ENCODE results near the gene PPRC1. TPM values are rescaled to one million over a fixed set of nuclear protein-coding genes. Genes with fewer than 3 reads are reported as not detected.

The PPRC1 gene
- total and polyA plus RNA-seq, 3 experiments from 2014 or later, result 20.7 to 106 (median 105) TPM

DNA sequence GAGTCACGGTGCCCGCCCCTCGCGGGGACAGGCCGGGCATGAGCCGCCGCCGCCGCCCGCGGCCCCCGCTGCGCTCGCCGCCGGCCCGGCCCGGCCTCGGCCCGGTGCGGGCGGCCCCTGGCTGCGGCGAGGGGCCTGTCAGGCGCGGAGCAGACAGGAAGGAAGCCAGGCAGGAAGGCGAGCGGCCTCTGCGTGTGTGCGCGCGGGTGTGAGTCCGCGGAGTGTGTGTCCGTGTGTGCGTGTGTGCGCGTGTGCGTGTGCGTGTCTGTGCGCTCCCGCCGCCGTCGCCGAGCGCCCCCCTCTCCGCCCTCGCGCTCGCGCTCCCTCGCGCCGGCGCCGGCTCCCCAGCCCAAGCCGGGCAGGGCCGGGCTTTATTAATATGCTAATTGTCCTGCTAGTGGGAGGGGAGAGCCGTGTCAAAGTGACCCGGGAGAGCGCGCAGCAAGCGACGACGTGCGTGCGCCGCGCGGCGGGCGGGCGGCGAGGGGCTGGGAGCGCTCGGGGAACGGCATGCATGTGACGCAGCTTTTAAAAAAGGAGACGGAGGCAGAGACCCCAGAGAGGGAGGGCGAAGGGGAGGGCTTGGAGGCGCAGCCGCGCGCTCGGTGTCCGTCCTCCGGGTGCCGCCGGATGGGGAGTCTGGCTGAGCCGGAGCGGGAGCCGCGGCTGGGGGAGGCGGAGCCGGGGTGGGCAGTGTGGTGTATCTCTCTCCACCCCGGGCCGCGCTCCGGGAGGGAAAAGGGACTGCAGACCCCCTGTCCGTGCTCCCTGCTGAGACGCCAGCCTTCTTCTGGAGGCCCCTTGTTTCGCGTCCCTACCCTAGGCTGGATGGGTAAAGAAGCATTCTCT, 12.5 kb upstream of the PPRC1 start, which contains the start of gene LDB1:
Gene LDB1 (minus strand): TSS at position 227 of the 849 bp plus-strand sequence. CDS start 258 bp downstream, outside the sequence.
- Mint-ChIP-seq H3K4me1 (peaks cover 49 to 67% (median 66%) of the 10 kb centered on the region in 3 donors), H3K4me3 (peak within 1 kb of the TSS; percentile 89 to 97 (median 94)), H3K36me3 (peaks cover 0 to 8% (median 0%) of the 10 kb centered on the region in 3 donors), H3K27ac (peak within 1 kb of the TSS; percentile 90 to 98 (median 97)), H3K27me3 (no peaks in the 10 kb centered on the region), H3K9me3 (no peaks in the 10 kb centered on the region)
- Histone ChIP-seq H3K36me3 (ENCODE audit: insufficient read depth, low read length) (no peaks in the 10 kb centered on the region), H3K27ac (ENCODE audit: low read depth, low read length) (peak within 1 kb of the TSS; percentile 96), H3K4me3 (ENCODE audit: low read length) (peak within 1 kb of the TSS; percentile 90), H3K9me3 (ENCODE audit: low read length) (no peaks in the 10 kb centered on the region), H3K4me1 (ENCODE audit: insufficient read depth, low read length) (peaks cover 55% of the 10 kb centered on the region), H3K27me3 (ENCODE audit: insufficient read depth, low read length, poor library complexity, severe bottlenecking) (no peaks in the 10 kb centered on the region)
- POLR2A ChIA-PET, result interaction anchor here (0.6 kb wide), 1 partner anchor 275 kb away, joined by 3 read pairs; the partner anchor contains the start of gene NFKB2
- CTCF ChIA-PET, result no interaction called here
- peak; percentile 57 to 84 (median 79) for DNase-seq

DNA sequence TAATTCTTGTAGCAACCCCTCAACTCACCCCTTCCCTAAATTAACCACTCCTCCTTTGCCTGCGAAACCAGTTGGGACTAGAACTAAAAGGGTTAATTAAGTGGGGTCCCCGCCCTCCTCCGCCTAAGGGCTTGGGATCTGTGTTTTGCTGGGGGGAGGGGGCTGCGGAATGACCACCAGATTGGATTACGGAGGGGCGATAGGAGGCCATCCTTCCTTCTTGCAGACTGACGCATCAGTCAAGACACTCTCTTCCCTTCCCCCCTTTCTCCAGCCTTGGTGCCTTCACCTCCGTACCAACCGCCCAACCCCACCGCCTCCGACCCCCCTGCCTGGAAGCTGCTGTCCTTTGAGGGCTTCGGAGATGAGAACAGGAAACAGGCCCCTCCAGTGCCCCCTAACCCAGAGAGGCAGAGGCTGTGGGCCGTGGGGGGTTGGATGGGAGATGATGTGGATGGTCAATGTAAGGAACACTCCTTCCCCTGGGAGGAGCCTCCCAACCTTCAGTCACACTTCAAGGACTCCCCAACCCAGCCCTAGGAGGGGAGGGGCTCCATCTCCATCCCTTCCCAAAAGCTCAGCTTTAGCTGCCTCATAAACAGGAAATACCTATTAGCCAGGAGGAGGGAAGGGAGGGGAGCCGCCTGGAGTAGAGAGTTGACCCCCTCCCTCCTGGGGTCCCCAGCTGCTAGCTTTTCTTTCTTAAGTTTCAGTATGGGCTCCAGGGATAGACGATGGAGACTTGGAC, 11.7 kb upstream of the PPRC1 start:
- Histone ChIP-seq H3K4me3 (ENCODE audit: low read length) (peak overlapping the region; percentile 90), H3K27me3 (ENCODE audit: insufficient read depth, low read length, poor library complexity, severe bottlenecking) (no peaks in the 10 kb centered on the region), H3K9me3 (ENCODE audit: low read length) (no peaks in the 10 kb centered on the region), H3K36me3 (ENCODE audit: insufficient read depth, low read length) (no peaks in the 10 kb centered on the region), H3K4me1 (ENCODE audit: insufficient read depth, low read length) (peaks cover 47% of the 10 kb centered on the region), H3K27ac (ENCODE audit: low read depth, low read length) (peak overlapping the region; percentile 96)
- ChIA-PET POLR2A (interaction anchor here (0.6 kb wide), 3 partner anchors 554 to 1246 kb away, joined by 3 to 4 read pairs (median 3); partner anchors contain the start of gene TAF5), CTCF (interaction anchor here (1.3 to 1.5 kb wide), 2 partner anchors 11 to 48 kb away, joined by 3 to 8 read pairs; partner anchors contain the start of gene PPRC1)
- peak in 1 of 5 donors; percentile 58 for DNase-seq
- Mint-ChIP-seq H3K36me3 (peaks cover 0 to 5% (median 0%) of the 10 kb centered on the region in 3 donors), H3K27ac (peak overlapping the region; percentile 90 to 98 (median 96)), H3K27me3 (no peaks in the 10 kb centered on the region), H3K4me1 (peaks cover 42 to 59% (median 58%) of the 10 kb centered on the region in 3 donors), H3K4me3 (peak overlapping the region; percentile 87 to 95 (median 91)), H3K9me3 (no peaks in the 10 kb centered on the region)

DNA sequence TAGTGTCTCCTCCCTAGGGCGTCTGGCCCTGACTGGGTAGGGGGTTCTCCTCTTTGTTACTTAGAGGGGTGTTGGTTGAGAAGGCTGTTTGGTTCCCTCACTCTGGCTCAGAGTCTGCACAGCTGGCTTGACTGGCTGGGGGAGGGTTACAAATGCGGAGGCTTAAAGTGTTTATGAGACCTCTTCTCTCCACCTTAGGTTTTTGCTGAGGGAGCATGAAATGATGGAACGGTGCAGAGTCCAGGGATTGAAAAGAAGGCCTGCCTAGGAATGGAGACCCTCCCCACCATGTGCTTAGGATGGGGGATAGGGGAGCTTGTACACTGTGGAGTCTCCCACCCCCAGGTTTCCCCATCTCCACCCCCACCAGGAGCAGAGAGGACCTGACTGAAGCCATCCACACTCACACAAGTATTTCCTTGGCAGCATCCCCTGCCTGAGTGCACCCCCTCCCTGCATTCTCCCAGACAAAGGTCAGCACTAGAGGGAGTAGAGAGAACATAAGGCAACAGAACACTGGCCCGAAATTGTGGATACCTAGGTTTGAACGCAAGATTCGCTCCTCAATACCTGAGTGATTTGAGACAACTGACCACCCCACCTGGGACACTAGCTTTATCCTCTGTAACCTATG, 11.0 kb upstream of the PPRC1 start:
- POLR2A ChIA-PET, result interaction anchor here (0.6 kb wide), 4 partner anchors 8 to 1246 kb away, joined by 3 to 7 read pairs (median 4); partner anchors contain the start of gene TAF5
- peak overlapping the region; percentile 87 to 95 (median 91) for H3K4me3 Mint-ChIP-seq
- H3K36me3 ChIP-seq (ENCODE audit: insufficient read depth, low read length), result no peaks in the 10 kb centered on the region
- peaks cover 40% of the 10 kb centered on the region for H3K4me1 ChIP-seq (ENCODE audit: insufficient read depth, low read length)
- peak overlapping the region; percentile 96 for H3K27ac ChIP-seq (ENCODE audit: low read depth, low read length)
- no peak for DNase-seq
- peak overlapping the region; percentile 90 for H3K4me3 ChIP-seq (ENCODE audit: low read length)
- no peaks in the 10 kb centered on the region for H3K27me3 ChIP-seq (ENCODE audit: insufficient read depth, low read length, poor library complexity, severe bottlenecking)
- no peaks in the 10 kb centered on the region for H3K9me3 Mint-ChIP-seq
- no peaks in the 10 kb centered on the region for H3K27me3 Mint-ChIP-seq
- peaks cover 36 to 53% (median 51%) of the 10 kb centered on the region in 3 donors for H3K4me1 Mint-ChIP-seq
- H3K27ac Mint-ChIP-seq, result peak overlapping the region; percentile 90 to 98 (median 96)
- H3K36me3 Mint-ChIP-seq, result peaks cover 0 to 5% (median 0%) of the 10 kb centered on the region in 3 donors
- no peaks in the 10 kb centered on the region for H3K9me3 ChIP-seq (ENCODE audit: low read length)
- CTCF ChIA-PET, result interaction anchor here (1.3 to 1.5 kb wide), 2 partner anchors 10 to 48 kb away, joined by 3 to 8 read pairs; partner anchors contain the start of gene PPRC1

DNA sequence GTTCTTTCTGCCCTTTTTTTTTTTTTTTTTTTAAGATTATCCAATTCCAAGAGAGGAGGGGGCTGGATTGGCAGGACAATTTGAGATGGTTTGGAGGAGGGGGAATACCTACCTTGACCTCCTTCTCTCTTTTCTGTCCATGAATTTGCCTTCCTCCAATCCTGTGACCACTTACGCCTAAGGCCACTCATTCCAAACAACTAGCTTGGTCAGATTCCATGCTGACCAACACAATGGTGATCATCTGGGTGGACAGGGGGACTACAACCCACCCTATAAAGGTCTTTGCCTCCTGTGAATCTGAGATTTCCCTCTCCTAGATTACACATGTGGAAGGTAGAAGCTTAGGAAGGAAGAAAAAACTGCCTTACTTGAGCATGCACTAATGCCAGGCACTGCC, 10.4 kb upstream of the PPRC1 start:
- CTCF ChIA-PET, result interaction anchor here (1.5 to 2.0 kb wide), 1 partner anchor 10 kb away, joined by 8 to 13 read pairs; the partner anchor contains the start of gene PPRC1
- no peaks in the 10 kb centered on the region for H3K36me3 ChIP-seq (ENCODE audit: insufficient read depth, low read length)

DNA sequence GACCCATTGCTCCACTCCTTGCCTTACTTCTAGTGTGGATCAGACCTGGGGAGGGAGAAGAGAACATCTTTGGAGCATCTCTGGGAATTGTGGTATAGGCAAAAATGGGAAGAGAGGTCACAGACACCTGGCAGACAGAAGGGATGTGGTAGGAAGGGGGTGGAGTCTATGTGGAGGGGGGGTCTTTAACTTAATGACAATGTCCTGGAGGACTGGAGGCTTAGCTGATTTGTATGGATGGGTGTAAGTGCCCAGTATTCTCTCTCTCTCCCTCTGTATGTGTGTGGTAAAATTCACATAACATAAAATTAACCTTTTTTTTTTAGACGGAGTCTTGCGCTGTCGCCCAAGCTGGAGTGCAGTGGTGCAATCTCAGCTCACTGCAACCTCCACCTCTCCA, 9.6 kb upstream of the PPRC1 start:
- no peak overlapping the region for H3K4me3 ChIP-seq (ENCODE audit: low read length)
- no peak for DNase-seq
- peaks cover 26% of the 10 kb centered on the region for H3K4me1 ChIP-seq (ENCODE audit: insufficient read depth, low read length)
- H3K36me3 ChIP-seq (ENCODE audit: insufficient read depth, low read length), result no peaks in the 10 kb centered on the region
- no peaks in the 10 kb centered on the region for H3K27me3 ChIP-seq (ENCODE audit: insufficient read depth, low read length, poor library complexity, severe bottlenecking)
- no peaks in the 10 kb centered on the region for H3K9me3 ChIP-seq (ENCODE audit: low read length)
- ChIA-PET CTCF (interaction anchor here (2.0 kb wide), 1 partner anchor 9 kb away, joined by 13 read pairs; the partner anchor contains the start of gene PPRC1), POLR2A (interaction anchor here (1.0 kb wide), 1 partner anchor 22 kb away, joined by 3 read pairs; no protein-coding TSS in a partner anchor)
- H3K4me3 Mint-ChIP-seq, result peak overlapping the region in 1 of 7 donors; percentile 89
- H3K36me3 Mint-ChIP-seq, result peaks cover 0 to 5% (median 0%) of the 10 kb centered on the region in 3 donors
- no peaks in the 10 kb centered on the region for H3K9me3 Mint-ChIP-seq
- peaks cover 22 to 39% (median 37%) of the 10 kb centered on the region in 3 donors for H3K4me1 Mint-ChIP-seq
- peak overlapping the region in 5 of 8 donors; percentile 2 to 98 (median 54) for H3K27ac Mint-ChIP-seq
- H3K27me3 Mint-ChIP-seq, result no peaks in the 10 kb centered on the region
- no peak overlapping the region for H3K27ac ChIP-seq (ENCODE audit: low read depth, low read length)

More for the DNA sequence above, 10.4 kb upstream of the PPRC1 start:
- DNase-seq, result no peak
- no peaks in the 10 kb centered on the region for H3K27me3 Mint-ChIP-seq
- peak overlapping the region in 6 of 7 donors; percentile 24 to 94 (median 83) for H3K4me3 Mint-ChIP-seq
- H3K27ac Mint-ChIP-seq, result peak overlapping the region; percentile 14 to 98 (median 52)
- Histone ChIP-seq H3K27me3 (ENCODE audit: insufficient read depth, low read length, poor library complexity, severe bottlenecking) (no peaks in the 10 kb centered on the region), H3K9me3 (ENCODE audit: low read length) (no peaks in the 10 kb centered on the region), H3K4me1 (ENCODE audit: insufficient read depth, low read length) (peaks cover 34% of the 10 kb centered on the region), H3K4me3 (ENCODE audit: low read length) (no peak overlapping the region), H3K27ac (ENCODE audit: low read depth, low read length) (no peak overlapping the region)
- H3K4me1 Mint-ChIP-seq, result peaks cover 30 to 47% (median 45%) of the 10 kb centered on the region in 3 donors
- H3K36me3 Mint-ChIP-seq, result peaks cover 0 to 5% (median 0%) of the 10 kb centered on the region in 3 donors
- H3K9me3 Mint-ChIP-seq, result no peaks in the 10 kb centered on the region
- POLR2A ChIA-PET, result interaction anchor here (0.7 kb wide), 1 partner anchor 288 kb away, joined by 6 read pairs; no protein-coding TSS in a partner anchor

DNA sequence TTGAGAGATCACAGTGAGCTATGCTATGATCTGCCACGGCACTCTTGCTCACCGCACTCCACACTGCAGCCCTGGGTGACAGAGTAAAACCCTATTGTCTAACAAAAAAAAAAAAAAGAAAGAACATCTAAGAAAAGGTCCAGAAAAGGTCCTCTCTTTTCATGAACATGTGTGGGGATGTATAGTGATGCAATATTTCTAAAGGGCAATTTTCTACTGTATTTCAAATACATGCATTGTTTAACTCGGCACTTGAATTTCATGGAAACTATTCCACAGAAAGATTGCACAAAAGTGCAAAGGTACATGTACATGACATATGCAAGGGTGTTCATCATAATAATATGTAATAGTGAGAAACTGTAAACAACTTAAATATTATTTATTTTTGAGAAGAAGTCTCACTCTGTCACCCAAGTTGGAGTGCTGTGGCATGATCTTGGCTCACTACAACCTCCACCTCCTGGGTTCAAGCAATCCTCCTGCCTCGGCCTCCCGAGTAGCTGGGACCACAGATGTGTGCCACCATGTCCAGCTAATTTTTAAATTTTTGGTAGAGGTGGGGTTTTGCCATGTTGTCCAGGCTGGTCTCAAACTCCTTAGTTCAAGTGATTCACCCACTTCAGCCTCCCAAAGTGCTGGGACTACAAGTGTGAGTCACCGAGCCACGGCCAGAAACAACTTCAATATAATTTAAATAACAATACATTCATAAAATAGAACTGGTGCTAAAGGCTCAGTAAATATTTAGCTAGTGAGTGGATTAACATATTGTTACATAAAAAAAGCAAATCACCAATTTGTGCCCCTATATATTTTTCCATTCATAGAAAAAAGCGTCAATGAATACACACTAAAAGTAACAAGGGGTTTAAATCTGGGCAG, 1.3 kb upstream of the PPRC1 start:
- H3K36me3 ChIP-seq (ENCODE audit: insufficient read depth, low read length), result no peaks in the 10 kb centered on the region
- H3K4me1 Mint-ChIP-seq, result peaks cover 33 to 40% (median 35%) of the 10 kb centered on the region in 3 donors
- H3K36me3 Mint-ChIP-seq, result peaks cover 0 to 11% (median 0%) of the 10 kb centered on the region in 3 donors
- no peaks in the 10 kb centered on the region for H3K9me3 Mint-ChIP-seq
- peak overlapping the region in 5 of 8 donors; percentile 29 to 99 (median 95) for H3K27ac Mint-ChIP-seq
- peaks cover 30% of the 10 kb centered on the region for H3K4me1 ChIP-seq (ENCODE audit: insufficient read depth, low read length)
- H3K27ac ChIP-seq (ENCODE audit: low read depth, low read length), result no peak overlapping the region
- H3K4me3 ChIP-seq (ENCODE audit: low read length), result no peak overlapping the region
- DNase-seq, result no peak
- no peaks in the 10 kb centered on the region for H3K9me3 ChIP-seq (ENCODE audit: low read length)
- ChIA-PET POLR2A (interaction anchor here (0.6 to 1.4 kb wide), 4 partner anchors 13 to 21 kb away, joined by 3 to 6 read pairs (median 3); partner anchors contain the start of gene NOLC1), CTCF (interaction anchor here (0.8 to 2.8 kb wide), 8 partner anchors 8 to 292 kb away, joined by 3 to 14 read pairs (median 6); partner anchors contain the start of gene NOLC1)
- no peaks in the 10 kb centered on the region for H3K27me3 Mint-ChIP-seq
- no peaks in the 10 kb centered on the region for H3K27me3 ChIP-seq (ENCODE audit: insufficient read depth, low read length, poor library complexity, severe bottlenecking)
- H3K4me3 Mint-ChIP-seq, result peak overlapping the region in 1 of 7 donors; percentile 27
